HG02678 (cell line): ENCODE measurements around the gene ERCC6L.
A peak's percentile ranks its signal among the peaks of the same experiment; 100 is the strongest.
"Not testable (repeated sequence)": the region's sequence is repeated elsewhere in the genome, so short reads cannot be mapped to it uniquely, and the experiment has no call there.

Source experiments
- ATAC-seq: cut with Tn5 transposase; IDR thresholded peaks from one replicate; pipeline ENCODE4 v1.9.1; 2021; ENCODE audit warnings: mild to moderate bottlenecking, moderate library complexity; ENCODE audit not compliant: unreplicated experiment

The ERCC6L gene

DNA sequence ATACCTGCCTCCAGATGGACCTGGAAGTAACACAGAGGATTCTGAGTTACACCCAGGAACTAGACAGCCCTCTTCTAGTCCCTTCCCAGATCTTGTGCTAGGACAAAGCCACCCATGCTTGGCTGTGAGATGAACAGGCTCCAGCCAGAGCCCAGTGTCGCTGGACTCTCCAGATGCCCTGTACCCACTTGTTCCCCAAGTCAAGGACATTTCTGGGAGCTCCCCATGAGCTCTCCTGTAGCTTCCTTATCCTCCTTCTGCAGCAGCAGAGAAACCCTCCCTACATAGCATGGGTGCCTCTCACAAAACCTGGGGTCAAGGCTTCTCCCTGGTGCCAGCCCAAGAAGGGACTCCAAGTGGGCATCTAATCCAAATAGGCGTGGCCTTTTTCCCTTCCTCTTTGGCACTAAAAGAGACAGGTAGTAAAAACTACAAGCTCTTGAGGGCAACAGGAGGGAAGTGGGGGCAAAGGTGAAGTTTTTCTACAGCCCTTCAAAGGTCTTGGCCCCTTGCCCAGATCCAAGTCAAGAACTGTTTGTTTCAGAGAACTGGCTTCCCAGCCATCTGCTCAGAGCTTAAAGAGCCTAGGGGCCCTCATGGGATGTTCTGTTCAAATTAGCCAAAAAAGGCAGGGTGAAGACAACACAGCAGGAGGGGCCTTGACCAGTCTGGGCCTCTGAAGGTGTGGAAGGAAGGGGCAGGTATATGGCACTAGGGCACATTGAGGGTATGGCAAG, 8.5 kb upstream of the ERCC6L start:
- ATAC-seq, result no peak

- no peak for ATAC-seq
Observed at GRCh38 chrX:72245461-72246089, 6.7 kb upstream of the ERCC6L start.

DNA sequence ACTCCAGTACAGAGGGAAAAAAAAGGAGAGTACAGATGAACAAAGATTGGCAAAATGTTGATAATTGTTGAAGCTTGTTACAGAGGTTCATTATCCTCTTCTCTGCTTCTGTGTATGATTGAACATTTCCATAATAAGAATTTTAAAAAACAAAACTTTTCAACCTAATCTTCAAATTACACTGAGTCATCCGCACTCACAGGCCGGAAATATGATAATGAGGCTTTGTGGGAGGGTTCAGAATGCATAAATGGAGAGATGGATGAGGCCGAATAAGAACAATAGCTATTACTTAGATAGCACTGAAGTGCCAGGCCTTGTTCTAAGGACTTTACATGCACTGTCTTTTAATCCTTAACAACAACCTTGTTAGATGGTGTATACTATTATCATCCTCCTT, 4.6 kb upstream of the ERCC6L start:
- ATAC-seq, result no peak

GRCh38 chrX:72240976-72241375, 2.1 kb upstream of the ERCC6L start:
- no peak for ATAC-seq

- ATAC-seq, result no peak
Observed at GRCh38 chrX:72238183-72238582, 644 bp downstream of the ERCC6L start.

DNA sequence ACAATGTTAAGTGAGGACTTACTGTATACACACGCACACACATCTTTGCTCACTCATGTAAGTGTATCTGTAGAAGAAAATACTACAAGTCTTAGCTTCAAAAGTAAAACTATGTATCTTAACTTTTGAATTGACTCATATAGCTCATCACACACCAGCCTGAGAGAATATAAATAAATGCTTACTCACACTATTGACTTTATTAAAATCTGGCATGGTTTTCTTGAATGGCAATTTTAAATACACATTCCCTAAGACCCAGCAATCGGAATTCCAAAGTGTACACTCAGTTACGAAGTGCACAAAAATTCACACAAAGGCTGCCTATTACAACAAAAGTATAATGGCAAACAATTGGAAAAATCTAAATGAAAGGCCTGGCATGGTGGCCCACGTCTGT, 2.0 kb downstream of the ERCC6L start:
- ATAC-seq, result no peak

DNA sequence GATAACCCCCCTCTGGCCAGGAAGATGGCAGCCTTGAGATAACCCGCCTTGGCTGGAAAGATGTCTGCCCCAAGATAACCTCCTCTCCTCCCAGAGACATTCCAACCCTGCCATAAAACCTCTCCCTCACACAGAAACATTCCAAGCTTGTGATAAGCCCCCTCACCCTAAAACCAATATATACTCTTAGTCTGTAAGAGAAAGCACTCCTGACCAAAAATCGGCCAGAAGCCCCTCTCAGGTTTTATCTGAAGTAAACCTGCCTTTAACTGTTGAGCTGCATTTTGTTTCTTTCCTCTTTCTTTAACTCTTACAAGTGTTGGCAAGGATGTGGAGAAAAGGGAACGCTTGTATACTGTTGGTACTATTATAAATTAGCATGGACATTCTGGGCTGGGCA, 8.5 kb downstream of the ERCC6L start:
- no peak for ATAC-seq

GRCh38 chrX:72220375-72220774, 18.5 kb downstream of the ERCC6L start:
- ATAC-seq, result not testable (repeated sequence)

- ATAC-seq, result no peak
Observed at GRCh38 chrX:72216973-72217372, 21.9 kb downstream of the ERCC6L start.

GRCh38 chrX:72208126-72208800, 30.6 kb downstream of the ERCC6L start:
- no peak for ATAC-seq

DNA sequence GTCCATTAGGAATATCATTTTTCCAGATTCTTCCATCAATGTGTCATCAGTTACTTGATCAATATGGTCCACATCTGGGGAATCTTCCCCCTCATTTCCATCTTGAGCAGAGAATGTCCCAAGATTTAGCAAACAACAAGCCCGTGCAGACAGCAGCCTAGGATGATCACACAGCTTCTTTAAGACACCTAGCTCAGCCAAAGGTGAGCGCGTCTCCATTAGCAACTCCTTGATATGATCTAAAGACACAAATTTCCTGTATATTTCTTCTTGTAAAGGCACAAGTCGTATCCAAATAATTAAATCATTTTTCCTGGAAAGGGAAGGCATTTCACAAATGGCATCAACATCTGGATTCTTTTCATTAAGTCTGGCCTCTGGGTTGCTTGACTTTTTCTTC, 31.5 kb downstream of the ERCC6L start:
- no peak for ATAC-seq

- ATAC-seq, result no peak
Observed at GRCh38 chrX:72205706-72206105, 33.1 kb downstream of the ERCC6L start.

- ATAC-seq, result peak; percentile 55
Observed at GRCh38 chrX:72203421-72203820, 35.4 kb downstream of the ERCC6L start.

DNA sequence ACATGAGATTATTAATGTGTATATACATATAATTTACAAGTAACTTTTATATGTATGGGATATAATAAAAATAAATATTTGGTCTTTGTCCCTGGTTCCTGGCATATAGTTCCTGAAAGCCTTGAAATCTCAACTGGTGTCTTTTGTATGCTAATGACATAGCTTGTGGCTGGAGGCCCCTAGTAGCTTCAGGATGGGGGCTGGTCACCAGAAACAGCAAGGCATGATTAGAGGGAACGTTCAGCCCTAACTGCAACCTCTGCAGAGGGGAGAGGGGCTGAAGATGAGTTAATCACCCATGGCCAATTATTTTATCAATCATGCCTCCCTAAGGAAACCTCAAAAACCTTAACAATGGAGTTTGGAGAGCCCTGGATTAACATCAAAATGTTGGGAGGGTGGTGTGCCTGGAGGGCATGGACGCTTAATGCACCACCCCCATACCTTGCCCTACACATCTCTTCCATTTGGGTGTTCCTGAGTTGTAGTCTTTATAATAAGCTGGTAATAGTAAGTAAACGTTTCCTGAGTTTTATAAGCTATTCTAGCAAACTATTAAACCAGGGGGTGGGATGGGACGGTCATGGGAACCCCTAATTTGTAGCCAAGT, 35.9 kb downstream of the ERCC6L start:
- no peak for ATAC-seq

DNA sequence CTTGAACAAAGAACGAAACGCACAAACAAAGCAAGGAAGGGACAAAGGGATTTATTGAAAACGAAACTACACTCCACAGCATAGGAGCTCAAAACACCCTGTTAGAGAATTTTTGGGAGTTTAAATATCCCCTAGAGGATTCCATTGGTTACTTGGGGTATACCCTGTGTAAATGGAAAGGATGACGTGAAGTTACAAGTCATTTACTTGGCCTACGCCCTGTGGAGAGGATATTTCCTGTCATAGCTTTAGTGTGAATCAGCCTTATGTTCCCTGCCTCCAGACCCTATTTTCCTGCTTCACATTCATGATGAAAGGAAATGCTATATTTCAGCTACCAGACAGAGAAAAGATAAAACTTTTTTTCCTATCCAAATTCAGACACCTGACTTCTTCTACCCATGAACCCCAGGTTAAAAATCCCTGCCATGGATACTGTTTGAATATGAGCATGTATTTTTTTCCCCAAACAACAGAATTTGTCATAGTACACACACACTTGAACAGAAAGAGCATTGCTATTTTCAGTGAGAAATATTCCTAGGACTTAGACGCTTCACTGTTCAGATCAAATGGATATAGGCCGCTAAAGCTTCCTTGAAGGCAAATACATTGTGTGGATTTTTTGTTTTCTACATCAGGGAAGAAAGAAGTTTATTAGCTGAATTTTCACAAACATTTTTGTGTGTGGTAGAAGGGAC, 36.8 kb downstream of the ERCC6L start:
- no peak for ATAC-seq

DNA sequence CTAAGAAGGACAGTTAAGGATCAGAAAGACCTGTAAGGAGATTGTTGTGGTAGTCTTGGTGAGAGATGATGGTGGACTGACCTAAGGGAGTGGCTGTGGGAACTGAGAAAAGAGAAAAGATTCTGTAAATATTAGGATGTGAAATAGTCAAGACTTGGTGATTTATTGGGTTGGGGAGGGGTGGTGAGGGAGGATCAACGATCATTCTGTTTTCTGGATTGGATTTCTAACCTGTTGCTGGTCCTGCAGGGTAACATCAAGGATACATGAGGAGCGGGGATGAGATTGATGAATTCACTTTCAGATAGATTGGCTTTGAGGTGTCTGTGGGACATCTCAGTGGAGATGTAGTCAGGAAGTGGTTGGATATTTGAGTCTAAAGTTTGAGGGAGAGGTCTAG, 55.9 kb downstream of the ERCC6L start:
- ATAC-seq, result no peak

DNA sequence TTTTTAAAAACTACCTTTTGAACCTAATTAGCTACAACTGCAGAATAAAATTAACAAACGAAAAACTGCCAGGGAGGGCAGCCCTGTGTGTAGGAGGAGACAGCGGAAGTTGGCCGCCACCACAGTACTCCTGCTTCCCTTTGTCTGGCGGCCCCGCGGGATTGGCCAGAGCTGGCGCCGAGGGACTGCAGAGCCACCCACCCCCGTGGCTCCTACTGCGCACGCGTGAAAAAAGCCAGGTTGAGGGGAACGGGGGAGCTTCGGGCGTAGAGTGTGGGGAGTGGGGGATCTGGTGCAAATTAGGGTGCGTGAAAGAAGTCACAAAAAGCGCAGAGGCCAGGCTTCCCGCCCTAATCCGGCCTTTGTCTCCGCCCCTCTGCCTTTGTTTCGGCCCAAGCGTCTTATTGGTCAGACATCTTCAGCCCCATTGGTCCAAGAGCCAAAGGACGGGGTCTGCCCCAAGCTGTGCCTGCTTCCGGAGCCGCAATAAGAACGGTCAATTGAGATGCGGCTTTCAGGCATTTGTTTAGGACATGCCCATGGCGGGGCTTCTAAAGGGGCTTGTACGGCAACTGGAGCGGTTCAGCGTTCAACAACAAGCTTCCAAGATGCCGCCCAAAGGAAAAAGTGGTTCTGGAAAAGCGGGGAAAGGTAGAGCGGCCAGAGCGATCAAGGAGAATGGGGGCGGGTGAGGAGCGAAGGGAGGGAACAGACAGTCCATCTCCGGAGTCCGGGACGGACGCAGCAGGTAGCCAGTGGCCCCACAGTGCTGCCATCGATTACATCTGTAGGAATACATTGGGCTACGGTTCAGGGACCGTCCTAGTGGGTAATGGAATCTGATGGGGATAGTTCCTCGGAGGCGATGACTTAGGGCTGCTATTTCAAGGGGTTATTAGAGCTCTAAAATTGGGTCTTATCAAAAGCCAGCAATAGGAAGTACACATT, 57.4 kb downstream of the ERCC6L start, which contains the start of gene PIN4:
PIN4 (plus strand) TSS at position 580 of the 948 bp plus-strand sequence; CDS start at position 609, 29 bp downstream.
- ATAC-seq, result peak; percentile 94

GRCh38 chrX:72180539-72180938, 58.3 kb downstream of the ERCC6L start:
- ATAC-seq, result no peak

GRCh38 chrX:72176981-72177380, 61.8 kb downstream of the ERCC6L start:
- no peak for ATAC-seq

DNA sequence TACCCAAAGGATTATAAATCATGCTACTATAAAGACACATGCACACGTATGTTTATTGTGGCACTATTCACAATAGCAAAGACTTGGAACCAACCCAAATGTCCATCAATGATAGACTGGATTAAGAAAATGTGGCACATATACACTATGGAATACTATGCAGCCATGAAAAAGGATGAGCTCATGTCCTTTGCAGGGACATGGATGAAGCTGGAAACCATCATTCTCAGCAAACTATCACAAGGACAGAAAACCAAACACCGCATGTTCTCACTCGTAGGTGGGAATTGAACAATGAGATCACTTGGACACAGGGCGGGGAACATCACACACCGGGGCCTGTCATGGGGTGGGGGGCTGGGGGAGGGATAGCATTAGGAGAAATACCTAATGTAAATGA, 62.5 kb downstream of the ERCC6L start:
- not testable (repeated sequence) for ATAC-seq
